HUES64 (cell line): ENCODE results near the gene SMCHD1.
"Not testable (repeated sequence)": the region's sequence is repeated elsewhere in the genome, so short reads cannot be mapped to it uniquely, and the experiment has no call there.

Source experiments
- H3K27ac ChIP-seq: 2 replicates; pipeline ENCODE4 v1.7.0; 2013; ENCODE audit warnings: low read depth, low read length, inconsistent platforms
- H3K27me3 ChIP-seq: 2 replicates; pipeline ENCODE4 v1.6.1; 2013; ENCODE audit warnings: mild to moderate bottlenecking, low read length; ENCODE audit not compliant: insufficient read depth
- H3K36me3 ChIP-seq: 2 replicates; pipeline ENCODE4 v1.6.1; 2013; ENCODE audit warnings: mild to moderate bottlenecking, low read length; ENCODE audit not compliant: insufficient read depth
- H3K4me1 ChIP-seq: 2 replicates; pipeline ENCODE4 v1.6.1; 2013; ENCODE audit warnings: mild to moderate bottlenecking, low read length, moderate library complexity; ENCODE audit not compliant: insufficient read depth
- H3K4me3 ChIP-seq: 2 replicates; pipeline ENCODE4 v1.5.1; 2013; ENCODE audit warnings: mild to moderate bottlenecking, low read length, moderate library complexity
- H3K9ac ChIP-seq: 2 replicates; pipeline ENCODE4 v1.6.1; 2013; ENCODE audit warnings: mild to moderate bottlenecking, low read depth, low read length
- H3K9me3 ChIP-seq: 2 replicates; pipeline ENCODE4 v1.6.1; 2013; ENCODE audit warnings: low read depth, low read length; ENCODE audit not compliant: insufficient read depth
- WGBS: fragments of 150-250, 120-280 bp; methylation state at CpG from one replicate; pipeline ENCODE4 v1.1.7; 2013; ENCODE audit warnings: missing lambda C conversion rate; 5-methylcytosine and 5-hydroxymethylcytosine counted together

SMCHD1 gene

GRCh38 chr18:2840521-2840920, 185.0 kb downstream of the SMCHD1 start:
- peaks cover 27% of the 10 kb centered on the region for H3K27me3 ChIP-seq
- H3K9ac ChIP-seq = no peak overlapping the region
- H3K4me3 ChIP-seq = no peak overlapping the region
- H3K27ac ChIP-seq = no peak overlapping the region
- WGBS = 86% methylated on average over 1 of the region's 1 CpG
- H3K36me3 ChIP-seq = no peaks in the 10 kb centered on the region
- no peaks in the 10 kb centered on the region for H3K9me3 ChIP-seq
- H3K4me1 ChIP-seq = peaks cover 8% of the 10 kb centered on the region; the same call in 1 of the 2 replicates

DNA sequence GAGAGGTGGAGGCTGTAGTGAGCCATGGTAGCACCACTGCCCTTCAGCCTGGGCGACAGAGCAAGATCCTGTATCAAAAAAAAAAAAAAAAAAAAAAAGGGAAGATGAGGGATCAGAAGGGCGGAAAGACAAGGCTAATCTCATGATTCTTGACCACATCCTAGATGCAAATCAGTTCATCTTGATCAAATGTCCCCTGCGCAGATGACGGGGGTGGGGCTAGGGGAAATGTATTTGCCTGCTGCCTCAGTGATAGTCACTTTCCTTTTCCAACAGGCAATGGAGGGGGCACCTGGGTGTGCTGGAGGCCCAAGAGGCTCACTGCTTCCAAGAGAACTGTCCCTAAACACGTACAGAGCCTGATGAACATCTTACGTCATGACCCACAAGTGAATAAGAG, 187.6 kb downstream of the SMCHD1 start:
- WGBS = 96% methylated on average over 6 of the region's 6 CpGs
- Histone ChIP-seq H3K4me1 (peaks cover 12% of the 10 kb centered on the region; the same call in 1 of the 2 replicates), H3K9me3 (no peaks in the 10 kb centered on the region)

GRCh38 chr18:2845172-2845571, 189.6 kb downstream of the SMCHD1 start:
- peaks cover 68% of the 10 kb centered on the region for H3K27me3 ChIP-seq

More for the DNA sequence above, 187.6 kb downstream of the SMCHD1 start:
- H3K9ac ChIP-seq = no peak overlapping the region
- peaks cover 52% of the 10 kb centered on the region for H3K27me3 ChIP-seq
- no peaks in the 10 kb centered on the region for H3K36me3 ChIP-seq
- H3K4me3 ChIP-seq = no peak overlapping the region
- no peak overlapping the region for H3K27ac ChIP-seq

DNA sequence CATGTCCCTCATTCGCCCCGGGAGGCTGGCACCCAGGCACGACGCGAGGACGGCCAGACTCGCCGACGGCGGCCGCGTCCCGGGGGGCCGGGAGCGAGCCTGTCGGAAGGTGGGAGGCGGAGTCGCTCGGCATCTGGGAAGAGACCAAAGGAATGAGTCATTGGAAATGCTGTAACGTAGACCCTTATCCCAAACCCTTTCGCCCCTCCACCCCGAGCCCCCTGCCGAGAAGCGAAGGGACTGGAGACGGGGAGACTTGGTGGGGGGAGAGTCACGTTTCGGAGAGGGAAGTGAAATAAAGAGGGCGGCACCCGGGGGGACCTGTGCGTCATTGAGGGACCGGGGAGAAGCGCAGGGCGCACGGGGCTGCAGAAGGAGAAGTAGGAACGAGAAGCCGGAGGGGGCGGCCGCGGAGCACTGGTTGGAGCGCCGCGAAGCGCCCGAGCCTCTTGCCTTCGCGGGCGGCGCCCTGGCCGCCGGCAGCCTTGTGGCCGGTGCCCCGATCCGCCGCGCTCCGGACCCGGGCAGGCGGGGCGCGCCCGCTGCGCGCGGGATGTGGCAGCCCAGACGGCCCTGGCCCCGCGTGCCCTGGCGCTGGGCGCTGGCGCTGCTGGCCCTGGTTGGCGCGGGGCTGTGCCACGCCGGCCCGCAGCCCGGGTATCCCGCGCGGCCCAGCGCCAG, 191.2 kb downstream of the SMCHD1 start, which contains the start of gene EMILIN2:
Gene EMILIN2 (plus strand): TSS at position 371 of the 681 bp plus-strand sequence. CDS start 183 bp downstream, at position 554.
- peak within 1 kb of the TSS; percentile 75 for H3K4me3 ChIP-seq
- H3K4me1 ChIP-seq = peaks cover 16% of the 10 kb centered on the region; the same call in 1 of the 2 replicates
- H3K9ac ChIP-seq = peak within 1 kb of the TSS; percentile 62
- no peak within 1 kb of the TSS for H3K27ac ChIP-seq
- no peaks in the 10 kb centered on the region for H3K9me3 ChIP-seq
- WGBS = under 1% methylated on average over 77 of the region's 80 CpGs
- no peaks in the 10 kb centered on the region for H3K36me3 ChIP-seq
- H3K27me3 ChIP-seq = peaks cover 66% of the 10 kb centered on the region

More at GRCh38 chr18:2845172-2845571, 189.6 kb downstream of the SMCHD1 start:
- Histone ChIP-seq H3K9ac (no peak overlapping the region), H3K4me3 (no peak overlapping the region), H3K4me1 (peaks cover 16% of the 10 kb centered on the region; the same call in 1 of the 2 replicates), H3K9me3 (no peaks in the 10 kb centered on the region), H3K36me3 (no peaks in the 10 kb centered on the region), H3K27ac (no peak overlapping the region)
- WGBS = 63% methylated on average over 4 of the region's 4 CpGs

DNA sequence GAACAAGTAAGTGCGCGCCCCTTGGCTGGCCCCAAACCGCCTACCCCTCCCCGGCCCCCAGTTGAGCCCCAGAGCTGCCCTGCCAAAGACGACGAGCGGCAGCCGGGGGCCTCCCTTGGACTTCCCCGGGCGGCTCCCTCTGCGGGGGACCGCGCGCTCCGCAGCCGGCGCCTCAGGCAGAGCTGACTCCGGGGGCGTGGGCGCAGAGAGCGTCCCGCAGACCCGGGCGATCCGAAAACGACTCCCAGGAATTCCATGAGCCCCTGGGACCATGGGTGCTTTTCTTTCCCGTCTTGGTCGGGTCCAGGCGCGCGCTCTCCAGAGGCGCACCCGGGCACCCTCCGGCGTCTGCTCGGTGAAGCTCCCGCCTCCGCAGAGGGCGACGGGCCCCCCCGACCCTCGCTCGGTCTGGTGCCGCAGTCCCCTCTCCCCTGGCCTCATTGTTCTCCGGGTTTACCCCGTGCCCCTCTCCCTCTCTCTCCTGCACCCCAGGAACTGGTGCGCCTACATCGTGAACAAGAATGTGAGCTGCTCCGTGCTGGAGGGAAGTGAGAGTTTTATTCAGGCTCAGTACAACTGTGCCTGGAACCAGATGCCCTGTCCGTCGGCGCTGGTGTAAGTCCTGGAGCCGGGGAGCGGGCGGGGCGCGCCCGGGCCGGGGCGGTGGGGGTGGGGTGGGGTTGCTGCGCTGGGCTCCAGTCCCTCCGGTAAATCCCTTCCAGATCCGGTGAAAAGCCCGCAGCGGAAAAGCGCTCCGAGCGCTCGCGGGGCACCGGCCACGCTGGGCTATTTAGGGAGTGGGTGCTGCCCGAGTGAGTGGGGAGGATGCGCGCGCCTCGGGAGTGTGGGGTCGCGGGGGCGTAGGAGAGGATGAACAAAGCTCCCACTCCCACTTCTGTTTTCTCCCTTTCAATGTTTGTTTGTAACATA, 192.1 kb downstream of the SMCHD1 start:
- Histone ChIP-seq H3K27me3 (peaks cover 66% of the 10 kb centered on the region), H3K9ac (peak overlapping the region; percentile 62), H3K9me3 (no peaks in the 10 kb centered on the region), H3K27ac (no peak overlapping the region), H3K4me1 (peaks cover 16% of the 10 kb centered on the region; the same call in 1 of the 2 replicates), H3K36me3 (no peaks in the 10 kb centered on the region), H3K4me3 (peak overlapping the region; percentile 75)
- under 1% methylated on average over 78 of the region's 80 CpGs for WGBS

GRCh38 chr18:2848247-2849246, 193.0 kb downstream of the SMCHD1 start:
- Histone ChIP-seq H3K27ac (no peak overlapping the region), H3K27me3 (peaks cover 62% of the 10 kb centered on the region), H3K4me1 (peaks cover 16% of the 10 kb centered on the region; the same call in 1 of the 2 replicates), H3K9ac (no peak overlapping the region), H3K36me3 (no peaks in the 10 kb centered on the region), H3K4me3 (peak overlapping the region; percentile 75), H3K9me3 (no peaks in the 10 kb centered on the region)
- 57% methylated on average over 15 of the region's 17 CpGs for WGBS

GRCh38 chr18:2850816-2851215, 195.3 kb downstream of the SMCHD1 start:
- H3K27me3 ChIP-seq = peaks cover 39% of the 10 kb centered on the region
- H3K4me1 ChIP-seq = peaks cover 7% of the 10 kb centered on the region; the same call in 1 of the 2 replicates
- H3K9ac ChIP-seq = no peak overlapping the region
- no peaks in the 10 kb centered on the region for H3K36me3 ChIP-seq
- H3K9me3 ChIP-seq = no peaks in the 10 kb centered on the region
- no peak overlapping the region for H3K4me3 ChIP-seq
- no peak overlapping the region for H3K27ac ChIP-seq
- 97% methylated on average over 2 of the region's 2 CpGs for WGBS

GRCh38 chr18:2851771-2852170, 196.2 kb downstream of the SMCHD1 start:
- Histone ChIP-seq H3K4me1 (peaks cover 4% of the 10 kb centered on the region; the same call in 1 of the 2 replicates), H3K36me3 (no peaks in the 10 kb centered on the region), H3K9ac (no peak overlapping the region), H3K27me3 (peaks cover 30% of the 10 kb centered on the region), H3K27ac (no peak overlapping the region), H3K4me3 (no peak overlapping the region), H3K9me3 (no peaks in the 10 kb centered on the region)
- WGBS = 93% methylated on average over 8 of the region's 8 CpGs

GRCh38 chr18:2852460-2852859, 196.9 kb downstream of the SMCHD1 start:
- WGBS = 96% methylated on average over 12 of the region's 12 CpGs
- peaks cover 23% of the 10 kb centered on the region for H3K27me3 ChIP-seq
- not testable (repeated sequence) for H3K4me1 ChIP-seq, H3K9ac ChIP-seq, H3K9me3 ChIP-seq, H3K36me3 ChIP-seq, H3K4me3 ChIP-seq, H3K27ac ChIP-seq

DNA sequence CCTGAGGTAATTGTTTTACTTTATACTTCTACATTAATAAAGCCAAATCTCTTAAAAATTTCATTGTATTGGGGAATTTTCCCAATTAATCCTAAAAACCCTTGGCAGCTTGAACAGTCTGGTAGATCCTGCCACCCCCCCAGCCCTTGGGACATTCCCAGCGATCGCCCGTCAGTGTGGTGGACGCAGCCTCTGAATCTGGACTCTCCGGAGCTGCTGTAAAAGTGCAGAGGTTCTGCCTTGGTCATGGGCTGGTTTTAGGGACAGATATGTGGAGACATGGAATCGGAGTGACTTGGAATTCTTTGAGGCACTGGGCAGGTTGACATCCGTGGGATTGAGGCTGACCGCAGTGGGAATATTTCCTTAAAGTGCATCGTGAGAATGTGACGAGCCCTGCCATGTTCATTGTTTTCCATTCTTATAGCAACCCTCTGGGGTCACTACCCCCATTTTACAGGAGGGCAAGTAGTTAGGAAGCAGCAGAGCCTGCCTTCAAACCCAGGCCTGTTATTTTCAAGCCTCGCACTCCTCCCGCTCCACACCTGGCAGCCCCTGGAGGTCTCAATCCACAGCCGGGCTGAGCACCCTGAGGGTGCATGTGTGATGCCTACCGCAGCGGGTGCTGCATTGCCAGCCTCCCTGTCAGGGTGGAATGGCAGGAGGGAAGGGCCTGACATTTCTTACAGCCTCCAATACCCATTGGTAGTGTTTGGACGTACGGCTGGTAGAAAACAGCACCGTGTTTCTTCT, 197.8 kb downstream of the SMCHD1 start:
- Histone ChIP-seq H3K4me3 (no peak overlapping the region), H3K36me3 (no peaks in the 10 kb centered on the region), H3K9ac (no peak overlapping the region), H3K27ac (no peak overlapping the region), H3K27me3 (peaks cover 14% of the 10 kb centered on the region), H3K4me1 (peaks cover 4% of the 10 kb centered on the region; the same call in 1 of the 2 replicates), H3K9me3 (no peaks in the 10 kb centered on the region)
- 92% methylated on average over 18 of the region's 18 CpGs for WGBS
